BE2C (cell line): ENCODE measurements around the gene KHSRP. TPM values are rescaled to one million over a fixed set of nuclear protein-coding genes. Genes with fewer than 3 reads are reported as not detected.
A peak's percentile ranks its signal among the peaks of the same experiment; 100 is the strongest.

Experiments used
- DNase-seq: peaks from one replicate; pipeline ENCODE4 v3.0.0-alpha.2; 2020
- H3K27me3 ChIP-seq: fragments of 250-450 bp; sonication (Bioruptor Pico); 2 replicates; pipeline ENCODE4 v1.5.1; 2020; ENCODE audit warnings: mild to moderate bottlenecking
- H3K36me3 ChIP-seq: fragments of 250-450 bp; sonication (Bioruptor Pico); 2 replicates; pipeline ENCODE4 v1.5.1; 2020; ENCODE audit warnings: mild to moderate bottlenecking
- H3K4me1 ChIP-seq: fragments of 250-450 bp; sonication (Bioruptor Pico); 2 replicates; pipeline ENCODE4 v1.5.1; 2020
- H3K4me3 ChIP-seq: 2 replicates; pipeline ENCODE4 v1.5.1; 2011; ENCODE audit warnings: low read depth, low read length
- H3K9me3 ChIP-seq: fragments of 250-450 bp; sonication (Bioruptor Pico); 2 replicates; pipeline ENCODE4 v1.5.1; 2020
- CTCF ChIP-seq: IDR thresholded peaks from 2 replicates; pipeline ENCODE4 v1.5.1; 2012; ENCODE audit warnings: mild to moderate bottlenecking, low read depth, low read length
- polyA plus RNA-seq: library from polyadenylated mRNA; unstranded; fragments of >200 nt; gene quantifications from one replicate; pipeline ENCODE4 v1.2.1, GENCODE V29; 2012; ENCODE audit warnings: low read depth, missing spikeins; ENCODE audit not compliant: insufficient read length, insufficient read depth

The KHSRP gene, protein sequence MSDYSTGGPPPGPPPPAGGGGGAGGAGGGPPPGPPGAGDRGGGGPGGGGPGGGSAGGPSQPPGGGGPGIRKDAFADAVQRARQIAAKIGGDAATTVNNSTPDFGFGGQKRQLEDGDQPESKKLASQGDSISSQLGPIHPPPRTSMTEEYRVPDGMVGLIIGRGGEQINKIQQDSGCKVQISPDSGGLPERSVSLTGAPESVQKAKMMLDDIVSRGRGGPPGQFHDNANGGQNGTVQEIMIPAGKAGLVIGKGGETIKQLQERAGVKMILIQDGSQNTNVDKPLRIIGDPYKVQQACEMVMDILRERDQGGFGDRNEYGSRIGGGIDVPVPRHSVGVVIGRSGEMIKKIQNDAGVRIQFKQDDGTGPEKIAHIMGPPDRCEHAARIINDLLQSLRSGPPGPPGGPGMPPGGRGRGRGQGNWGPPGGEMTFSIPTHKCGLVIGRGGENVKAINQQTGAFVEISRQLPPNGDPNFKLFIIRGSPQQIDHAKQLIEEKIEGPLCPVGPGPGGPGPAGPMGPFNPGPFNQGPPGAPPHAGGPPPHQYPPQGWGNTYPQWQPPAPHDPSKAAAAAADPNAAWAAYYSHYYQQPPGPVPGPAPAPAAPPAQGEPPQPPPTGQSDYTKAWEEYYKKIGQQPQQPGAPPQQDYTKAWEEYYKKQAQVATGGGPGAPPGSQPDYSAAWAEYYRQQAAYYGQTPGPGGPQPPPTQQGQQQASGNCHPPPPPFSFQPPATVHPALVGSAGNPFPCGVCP
- polyA plus RNA-seq, result 396 TPM

DNA sequence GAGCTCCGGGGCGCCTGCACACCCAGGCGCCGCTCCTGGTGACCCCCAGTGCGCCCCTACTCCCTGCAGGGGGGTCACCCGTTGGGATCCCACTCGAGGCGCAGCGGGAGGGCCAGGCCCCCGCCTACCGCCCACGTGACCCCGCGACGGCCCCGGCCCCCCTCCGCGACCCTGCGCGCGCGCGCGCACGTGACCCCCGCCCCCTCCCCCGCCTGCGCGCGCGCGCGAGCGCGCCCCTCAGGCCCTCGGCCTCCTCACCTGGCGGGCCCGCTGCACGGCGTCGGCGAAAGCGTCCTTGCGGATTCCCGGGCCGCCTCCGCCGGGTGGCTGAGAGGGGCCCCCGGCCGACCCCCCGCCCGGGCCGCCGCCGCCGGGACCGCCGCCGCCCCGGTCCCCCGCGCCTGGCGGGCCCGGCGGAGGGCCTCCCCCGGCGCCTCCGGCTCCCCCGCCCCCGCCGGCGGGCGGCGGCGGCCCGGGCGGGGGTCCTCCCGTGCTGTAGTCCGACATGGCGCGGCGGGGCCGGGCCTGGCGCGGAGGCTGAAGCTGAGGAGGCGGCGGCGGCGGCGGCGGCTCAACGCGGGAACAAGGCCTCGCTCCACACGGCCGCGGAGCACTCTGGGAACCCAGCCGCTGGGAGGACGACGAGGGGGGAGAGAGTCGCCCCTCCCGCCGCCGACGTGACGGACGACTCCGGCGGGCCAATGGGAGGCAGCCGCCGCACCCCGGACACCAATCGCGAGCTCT is at the start of gene KHSRP:
TSS of gene KHSRP (minus strand) at position 617 of the 744 bp plus-strand sequence. CDS start at position 507, 110 bp downstream.
- Histone ChIP-seq H3K36me3 (peaks cover 36% of the 10 kb centered on the region), H3K4me3 (peak within 1 kb of the TSS; percentile 98), H3K4me1 (no peaks in the 10 kb centered on the region), H3K27me3 (no peaks in the 10 kb centered on the region), H3K9me3 (peaks cover 8% of the 10 kb centered on the region)
- no peak for TF ChIP-seq CTCF
- peak; percentile 47 for DNase-seq

- Histone ChIP-seq H3K4me1 (no peaks in the 10 kb centered on the region), H3K36me3 (no peaks in the 10 kb centered on the region)
These were observed 49.0 kb upstream of the KHSRP start for GRCh38 chr19:6473647-6474046.

GRCh38 chr19:6472713-6473112 is 48.1 kb upstream of the KHSRP start:
- Histone ChIP-seq H3K4me3 (no peak overlapping the region), H3K4me1 (no peaks in the 10 kb centered on the region), H3K27me3 (peaks cover 4% of the 10 kb centered on the region; the same call in 1 of the 2 replicates), H3K9me3 (no peaks in the 10 kb centered on the region), H3K36me3 (no peaks in the 10 kb centered on the region)
- no peak for TF ChIP-seq CTCF
- no peak for DNase-seq

More at GRCh38 chr19:6473647-6474046, 49.0 kb upstream of the KHSRP start:
- DNase-seq, result no peak
- Histone ChIP-seq H3K9me3 (no peaks in the 10 kb centered on the region), H3K27me3 (no peaks in the 10 kb centered on the region), H3K4me3 (no peak overlapping the region)
- no peak for TF ChIP-seq CTCF

GRCh38 chr19:6471076-6471475 is 46.5 kb upstream of the KHSRP start:
- no peaks in the 10 kb centered on the region for H3K36me3 ChIP-seq
- no peaks in the 10 kb centered on the region for H3K4me1 ChIP-seq
- peaks cover 6% of the 10 kb centered on the region; the same call in 1 of the 2 replicates for H3K27me3 ChIP-seq

DNA sequence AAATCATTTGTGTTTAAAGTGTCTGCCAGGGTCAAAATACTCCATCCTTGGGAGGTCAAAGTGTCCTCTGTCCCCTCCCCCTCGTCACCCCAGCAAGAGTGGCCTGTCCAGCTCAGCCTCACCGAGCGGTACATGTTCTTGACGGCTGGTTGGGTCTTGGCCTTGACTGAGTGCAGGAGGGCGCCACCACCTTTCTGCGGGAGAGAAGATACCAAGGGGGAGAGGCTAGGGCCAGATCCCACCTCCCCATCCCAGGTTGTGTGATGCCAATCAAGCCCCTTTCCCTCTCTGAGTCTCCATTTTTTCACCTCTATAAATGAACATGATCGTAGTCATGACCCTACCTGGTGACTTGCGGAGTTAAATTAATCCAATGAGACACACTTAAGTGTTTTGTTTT is 45.6 kb upstream of the KHSRP start:
- no peak for DNase-seq
- H3K4me1 ChIP-seq, result no peaks in the 10 kb centered on the region
- H3K36me3 ChIP-seq, result no peaks in the 10 kb centered on the region
- H3K9me3 ChIP-seq, result no peaks in the 10 kb centered on the region
- TF ChIP-seq CTCF, result no peak
- H3K27me3 ChIP-seq, result peaks cover 13% of the 10 kb centered on the region
- H3K4me3 ChIP-seq, result no peak overlapping the region

More at GRCh38 chr19:6471076-6471475, 46.5 kb upstream of the KHSRP start:
- H3K4me3 ChIP-seq, result no peak overlapping the region
- DNase-seq, result no peak
- H3K9me3 ChIP-seq, result no peaks in the 10 kb centered on the region
- TF ChIP-seq CTCF, result no peak
